Hematopoietic multipotent progenitor cell treated with erythropoietin and hydrocortisone succinate and interleukin-3 and kit ligand, for 8 days (in vitro differentiated cells): Measurements from ENCODE around the gene FAM32A.

Experiments
- DNase-seq: peaks from one replicate; pipeline ENCODE4 v3.0.0-alpha.2; 2015

The FAM32A gene

DNA sequence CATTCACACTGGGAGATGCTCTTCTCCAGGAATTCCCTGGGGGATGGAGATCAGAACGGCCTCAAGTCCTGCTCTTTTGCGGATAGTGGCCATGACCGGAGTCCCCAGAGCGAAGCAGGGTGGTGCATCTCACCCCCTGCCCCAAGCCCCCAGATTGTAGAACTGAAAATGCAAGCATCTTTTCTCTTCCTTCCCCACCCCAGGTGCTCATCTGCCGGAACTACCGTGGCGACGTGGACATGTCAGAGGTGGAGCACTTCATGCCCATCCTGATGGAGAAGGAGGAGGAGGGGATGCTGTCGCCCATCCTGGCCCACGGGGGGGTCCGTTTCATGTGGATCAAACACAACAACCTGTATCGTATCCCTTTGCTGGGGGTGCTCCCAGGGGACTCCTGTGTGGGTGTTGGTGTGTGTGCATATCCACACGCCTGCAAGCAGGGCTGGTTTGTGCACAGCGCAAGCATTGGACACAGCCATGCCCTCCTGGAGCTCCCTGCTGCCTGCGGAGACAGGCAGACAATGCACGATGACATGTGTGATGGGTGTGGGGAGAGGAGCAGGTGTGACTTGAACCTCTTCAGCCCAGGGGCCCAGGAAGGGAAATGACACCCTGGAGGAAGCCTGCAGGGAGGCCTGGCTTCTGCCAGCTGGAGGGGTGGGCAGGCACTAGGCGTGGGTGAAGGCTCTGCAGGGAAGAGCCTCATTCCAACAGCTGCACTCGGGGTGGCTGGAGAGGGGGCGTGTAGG is 18.2 kb downstream of the FAM32A start:
- DNase-seq = no peak

DNA sequence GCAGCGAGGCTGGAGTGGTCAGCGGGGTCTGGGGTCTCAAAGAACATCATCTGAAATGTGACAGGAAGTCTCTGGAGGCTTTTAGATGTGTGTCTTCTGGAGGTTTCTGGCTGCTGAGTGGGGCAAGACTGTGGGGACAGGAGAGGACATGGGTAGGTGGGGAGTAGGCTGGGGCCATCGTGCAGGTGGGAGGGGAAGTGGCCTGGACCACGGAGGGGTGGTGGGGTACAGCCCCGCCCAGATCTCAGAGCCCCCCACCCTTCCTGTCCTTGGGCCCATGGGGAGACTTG is 18.7 kb downstream of the FAM32A start:
- DNase-seq = no peak

DNA sequence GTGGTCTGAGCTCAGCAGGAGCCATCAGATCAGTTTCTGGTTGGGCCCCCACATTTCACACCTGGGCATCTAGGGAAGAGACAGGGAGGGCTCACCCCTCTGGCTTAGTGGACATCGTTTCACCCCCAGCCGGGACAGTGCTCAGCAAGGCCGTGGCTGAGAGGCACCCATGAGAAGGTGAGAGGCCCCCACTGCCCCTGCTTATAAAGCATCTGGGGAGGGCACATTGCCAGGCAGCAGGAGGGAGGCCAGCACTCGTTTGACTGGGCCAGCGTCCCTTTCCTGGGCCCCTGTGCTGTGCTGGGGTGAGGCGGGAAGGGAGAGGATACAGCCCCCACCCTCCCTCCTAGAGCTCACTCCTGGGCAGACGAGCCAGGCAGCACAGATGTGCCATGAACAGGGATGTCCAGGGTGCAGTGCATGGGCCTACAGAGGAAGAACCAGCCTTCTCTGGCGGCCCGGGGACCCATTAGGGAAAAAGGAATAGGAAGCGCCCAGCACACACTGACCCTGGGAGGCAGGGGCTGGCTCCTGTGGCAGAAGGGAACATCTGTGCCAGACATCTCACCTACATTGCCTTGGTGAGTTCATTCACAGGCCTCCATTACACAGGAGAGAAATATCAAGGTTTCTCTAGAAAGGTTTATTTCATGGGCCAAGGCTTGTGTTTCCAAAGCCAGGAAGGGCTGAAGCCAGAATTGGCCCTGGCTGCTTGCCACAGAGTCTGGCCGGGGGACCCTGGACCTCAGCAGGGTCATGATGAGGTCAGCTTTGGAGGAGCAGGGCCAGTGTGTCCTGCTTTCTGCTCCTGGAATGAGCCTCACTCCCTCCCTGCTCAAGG is 20.2 kb downstream of the FAM32A start:
- DNase-seq = no peak

DNA sequence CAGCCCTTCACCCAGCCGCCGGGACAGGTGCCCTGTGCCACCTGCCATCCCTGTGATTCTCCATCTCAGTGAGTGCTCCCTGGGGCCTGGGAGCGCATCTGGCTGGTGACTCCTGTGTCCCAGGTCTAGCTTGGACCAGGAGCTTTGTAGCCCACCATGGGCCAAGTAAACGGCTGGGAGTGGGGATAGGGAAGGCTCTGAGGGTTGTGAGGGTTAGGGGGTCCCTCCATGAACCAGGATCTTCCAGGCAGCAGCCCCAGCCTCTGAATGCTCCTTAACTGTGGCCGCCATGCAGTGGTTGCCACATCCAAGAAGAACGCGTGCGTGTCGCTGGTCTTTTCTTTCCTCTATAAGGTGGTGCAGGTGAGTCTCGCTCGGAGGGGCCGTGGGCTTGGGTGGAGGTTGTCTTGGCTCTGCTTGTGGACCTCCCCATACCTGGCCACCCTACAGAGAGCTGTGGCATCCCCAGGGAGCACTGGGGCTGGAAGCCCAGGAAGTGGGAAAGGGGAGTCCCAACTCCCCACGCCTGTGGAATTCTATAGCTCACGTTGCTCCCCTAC is 20.9 kb downstream of the FAM32A start:
- no peak for DNase-seq

DNA sequence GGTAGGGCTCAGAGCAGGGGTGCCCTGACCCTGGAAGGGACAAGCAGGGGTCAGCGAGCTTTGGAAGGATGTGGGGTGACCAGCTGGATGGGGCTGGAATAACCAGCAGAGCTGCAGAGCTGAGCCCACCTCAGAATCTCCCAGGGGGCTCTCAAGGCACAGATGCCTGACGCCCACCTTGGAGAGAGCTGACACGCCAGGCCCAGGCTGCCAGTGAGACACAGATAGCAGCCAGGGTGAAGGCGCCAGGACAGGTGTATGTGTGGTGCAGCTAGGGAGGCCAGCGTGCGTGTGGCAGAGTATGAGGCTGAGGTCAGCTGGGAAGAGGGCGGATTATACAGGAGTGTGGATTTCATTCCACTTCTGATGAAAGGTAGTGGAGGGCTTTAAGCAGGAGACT is 21.4 kb downstream of the FAM32A start:
- DNase-seq = no peak

DNA sequence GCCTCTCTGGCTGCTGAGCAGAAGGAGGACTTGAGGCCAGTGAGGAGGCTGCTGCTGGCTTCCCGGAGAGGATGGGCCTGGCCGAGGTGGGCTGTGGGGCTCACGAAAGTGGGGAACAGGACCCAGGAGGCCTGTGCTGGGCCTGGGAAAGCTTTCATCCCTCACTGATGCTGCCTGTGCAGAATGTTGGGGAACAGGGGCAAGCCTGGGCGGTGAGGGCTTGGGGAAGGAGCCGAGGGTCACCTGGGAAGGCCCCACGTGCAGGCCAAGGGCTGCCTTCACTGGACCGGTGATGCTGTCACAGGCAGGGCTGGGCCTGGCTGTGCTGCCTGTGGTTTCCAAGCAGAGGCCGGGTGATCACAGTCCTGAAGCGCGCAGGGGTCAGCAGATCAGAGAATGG is 21.9 kb downstream of the FAM32A start:
- DNase-seq = no peak

DNA sequence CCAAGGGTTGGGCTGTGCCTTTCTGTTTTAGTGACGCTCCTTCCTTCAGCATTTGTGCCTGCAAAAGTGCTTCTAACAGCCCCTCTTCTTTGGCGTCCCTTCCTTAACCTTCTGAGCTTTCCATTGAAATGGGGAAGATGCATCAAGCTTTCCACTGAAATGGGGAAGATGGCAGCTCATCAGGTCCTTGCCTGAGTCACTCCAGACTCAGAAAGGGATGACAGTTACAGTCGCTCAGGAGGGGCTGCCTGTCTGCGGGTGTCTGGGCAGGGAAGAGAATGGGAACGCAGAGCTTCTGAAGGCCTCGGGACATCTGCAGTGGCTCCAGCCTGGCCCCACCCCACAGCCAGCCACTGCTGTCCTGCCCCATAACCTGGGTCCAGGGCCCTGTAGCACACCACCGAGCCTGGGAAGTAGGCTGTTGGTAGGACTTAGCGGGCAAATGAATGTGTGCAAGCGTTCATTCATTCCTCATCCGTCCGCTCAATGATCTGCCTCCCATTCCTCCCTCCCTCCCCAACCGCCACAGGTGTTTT is 22.3 kb downstream of the FAM32A start:
- no peak for DNase-seq

DNA sequence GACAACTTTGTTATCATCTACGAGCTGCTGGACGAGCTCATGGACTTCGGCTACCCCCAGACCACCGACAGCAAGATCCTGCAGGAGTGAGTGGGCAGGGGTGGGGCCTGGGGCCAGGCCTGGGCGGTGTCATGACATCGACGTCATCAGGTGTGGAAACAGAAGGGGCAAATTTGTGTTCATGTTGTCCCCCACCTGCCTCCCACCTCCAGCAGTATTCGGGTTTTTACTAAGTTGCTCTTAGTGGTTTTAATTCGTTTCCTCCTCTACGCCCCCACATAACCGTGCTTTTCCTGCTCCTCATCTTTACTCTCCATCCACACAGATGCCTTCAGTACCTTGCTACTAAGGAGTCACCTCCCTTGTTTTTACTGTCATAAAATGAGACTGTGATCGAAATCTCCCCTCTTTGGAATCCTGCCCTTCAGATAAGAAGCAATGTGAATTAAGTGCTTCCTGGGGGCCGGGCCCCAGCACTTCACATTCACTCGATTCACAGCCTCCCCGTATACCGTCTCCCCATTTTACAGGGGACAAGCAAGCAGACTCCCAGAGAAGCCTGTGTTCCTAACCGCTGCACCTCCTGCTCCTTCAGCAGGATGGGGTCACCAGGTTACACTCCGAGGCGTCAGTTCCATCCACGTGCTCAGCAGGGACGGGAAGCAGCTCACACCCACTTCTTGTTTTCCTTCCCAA is 23.0 kb downstream of the FAM32A start:
- DNase-seq = no peak

DNA sequence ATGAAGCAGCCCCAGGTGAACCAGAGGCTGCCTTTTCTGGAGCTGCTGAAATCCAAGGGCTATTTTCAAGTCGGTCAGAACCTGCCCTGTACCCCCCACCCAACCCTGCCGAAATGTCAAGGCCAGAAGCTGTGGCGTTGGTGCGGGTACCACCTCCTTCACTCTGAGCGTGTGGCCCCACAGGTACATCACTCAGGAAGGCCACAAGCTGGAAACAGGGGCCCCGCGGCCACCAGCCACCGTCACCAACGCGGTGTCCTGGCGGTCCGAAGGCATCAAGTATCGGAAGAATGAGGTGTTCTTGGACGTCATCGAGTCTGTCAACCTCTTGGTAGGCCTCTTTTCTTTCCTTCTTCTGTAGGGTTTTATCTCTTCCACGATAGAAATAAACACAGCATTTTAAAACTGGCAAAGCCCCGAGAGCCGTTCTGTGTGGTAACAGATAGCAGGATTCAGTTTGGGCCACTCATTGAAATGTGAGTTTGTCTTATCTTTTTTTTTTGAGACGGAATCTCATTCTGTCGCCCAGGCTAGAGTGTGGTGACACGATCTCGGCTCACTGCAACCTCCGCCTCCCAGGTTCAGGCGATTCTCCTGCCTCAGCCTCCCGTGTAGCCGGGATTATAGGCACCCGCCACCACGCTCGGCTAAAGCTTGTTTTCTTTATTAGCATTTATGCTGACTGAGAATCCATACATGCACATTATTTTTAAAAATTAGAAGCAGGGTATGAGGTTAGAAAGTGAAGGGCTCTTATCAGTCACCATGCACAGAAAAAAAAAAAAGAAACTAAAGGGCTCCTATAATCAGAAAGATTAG is 23.8 kb downstream of the FAM32A start:
- DNase-seq = peak; percentile 71

DNA sequence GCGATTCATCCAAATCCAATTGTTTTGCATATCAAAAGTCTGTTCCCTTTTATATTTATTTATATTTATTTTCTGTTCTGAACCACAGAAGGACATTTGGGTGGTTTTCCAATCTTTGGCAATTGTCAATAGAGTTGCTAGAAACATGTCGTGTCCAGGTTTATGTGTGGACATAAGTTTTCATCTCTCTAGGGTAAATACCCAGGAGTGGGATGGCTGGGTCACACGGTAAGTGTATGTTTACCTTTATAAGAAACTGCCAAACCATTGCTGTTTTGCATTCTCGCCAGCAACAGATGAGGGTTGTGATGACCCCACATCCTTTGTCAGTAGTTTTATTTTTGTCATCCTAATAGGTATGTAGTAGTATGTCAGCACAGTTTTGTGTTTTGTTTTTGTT is 25.0 kb downstream of the FAM32A start:
- no peak for DNase-seq

DNA sequence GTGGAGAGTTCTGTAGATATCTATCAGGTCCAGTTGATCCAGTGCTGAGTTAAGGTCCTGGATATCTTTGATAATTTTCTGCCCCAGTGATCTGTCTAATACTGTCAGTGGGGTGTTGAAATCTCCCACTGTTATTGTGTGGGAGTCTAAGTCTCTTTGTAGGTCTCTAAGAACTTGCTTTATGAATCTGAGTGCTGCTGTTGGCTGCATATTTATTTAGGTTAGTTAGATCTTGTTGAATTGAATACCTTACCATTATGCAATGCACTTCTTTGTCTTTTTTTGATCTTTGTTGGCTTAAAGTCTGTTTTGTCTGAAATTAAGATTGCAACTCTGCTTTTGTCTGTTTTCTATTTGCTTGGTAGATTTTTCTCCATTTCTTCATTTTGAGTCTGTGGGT is 27.9 kb downstream of the FAM32A start:
- no peak for DNase-seq

DNA sequence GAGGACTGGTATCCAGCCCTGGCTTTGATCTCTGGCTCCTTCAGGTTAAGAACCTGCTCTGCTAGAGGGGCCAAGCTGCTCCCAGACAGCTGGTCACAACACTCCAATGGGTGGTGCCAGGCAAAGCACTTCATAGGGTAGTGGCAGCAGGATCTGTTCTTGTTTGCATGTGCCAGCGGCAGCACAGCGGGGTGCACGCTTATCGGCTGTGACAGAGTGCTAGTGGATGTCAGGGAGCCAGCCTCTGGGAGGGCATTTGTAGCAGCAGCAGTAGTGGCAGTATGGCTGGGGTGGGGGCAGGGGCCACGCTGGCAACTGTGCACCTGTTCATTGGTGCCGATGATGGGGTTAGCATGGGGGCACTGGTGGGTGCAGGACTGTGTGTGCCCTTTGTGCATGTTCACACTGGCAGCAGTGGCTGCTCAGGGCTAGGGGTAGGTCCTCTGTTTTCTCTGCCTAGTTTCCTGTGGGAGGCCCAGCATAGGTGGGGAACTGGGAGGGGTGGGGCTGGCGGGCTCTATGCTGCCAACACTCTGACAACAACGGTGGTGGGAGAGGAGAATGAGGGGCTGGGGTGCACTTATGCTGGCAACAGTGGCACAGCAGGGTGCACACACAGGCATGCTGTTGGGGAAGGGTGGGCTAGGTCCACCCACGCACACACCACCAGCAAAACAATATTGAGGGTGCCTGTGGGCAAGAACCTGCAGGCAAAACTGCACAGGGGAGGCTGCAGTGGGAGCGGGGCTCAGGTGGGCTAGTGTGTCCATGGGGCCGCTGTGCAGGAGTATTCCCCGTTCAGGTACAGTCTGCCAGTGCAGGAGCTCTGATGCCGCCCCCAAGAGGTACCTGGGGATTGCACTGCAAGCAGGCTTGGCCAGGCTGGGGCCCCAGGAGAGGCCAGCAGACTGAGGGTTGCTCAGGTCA is 31.8 kb downstream of the FAM32A start:
- no peak for DNase-seq

DNA sequence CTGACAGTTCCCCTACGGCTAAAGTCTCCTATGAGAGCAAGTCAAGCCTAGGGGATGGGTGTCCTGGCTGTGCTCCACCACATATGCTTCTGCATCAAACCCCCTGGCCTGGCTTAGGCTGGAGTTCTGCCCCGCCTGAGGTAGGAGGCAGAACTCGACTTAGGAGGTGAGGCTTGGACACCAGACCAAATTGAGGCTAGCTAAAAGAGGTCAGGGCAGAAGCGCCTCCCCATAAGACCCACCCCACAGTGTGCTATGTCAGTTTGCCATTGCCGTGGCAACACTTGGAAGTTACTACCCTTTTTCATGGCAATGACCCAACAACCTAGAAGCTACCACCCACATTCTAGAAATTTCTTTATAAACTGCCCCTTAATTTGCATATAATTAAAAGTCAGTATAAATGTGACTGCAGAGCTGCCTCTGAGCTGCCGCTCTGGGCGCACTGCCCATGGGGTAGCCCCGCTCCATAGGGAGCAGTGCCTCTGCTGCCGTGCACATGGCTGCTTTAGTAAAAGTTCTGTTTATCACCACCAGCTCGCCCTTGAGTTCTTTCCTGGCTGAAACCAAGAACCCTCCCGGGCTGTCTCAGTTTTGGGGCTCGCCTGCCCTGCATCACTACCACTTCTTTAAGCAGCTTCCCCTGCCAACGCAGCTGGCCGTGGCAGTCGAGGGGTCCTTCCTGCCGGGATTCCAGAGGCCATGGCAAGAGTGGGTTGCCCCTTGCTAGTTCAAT is 32.7 kb downstream of the FAM32A start:
- DNase-seq = no peak

DNA sequence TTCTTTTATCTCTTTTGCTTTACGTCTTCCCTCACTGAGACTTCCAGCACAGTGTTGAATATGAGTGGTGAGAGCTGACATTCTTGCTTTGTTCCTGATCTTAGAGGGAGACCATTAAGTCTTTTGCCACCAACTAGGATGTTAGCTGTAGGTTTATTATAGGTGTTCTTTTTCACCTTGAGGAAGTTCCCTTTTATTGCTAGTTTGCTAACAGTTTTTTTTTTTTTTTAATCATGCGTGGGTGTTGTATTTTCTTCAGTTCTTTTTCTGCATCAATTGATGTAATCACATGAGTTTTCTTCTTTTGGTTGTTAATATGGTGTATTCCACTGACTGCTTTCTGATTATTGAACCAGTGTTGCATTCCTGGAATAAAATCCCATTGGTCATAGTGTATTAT is 33.6 kb downstream of the FAM32A start:
- no peak for DNase-seq

DNA sequence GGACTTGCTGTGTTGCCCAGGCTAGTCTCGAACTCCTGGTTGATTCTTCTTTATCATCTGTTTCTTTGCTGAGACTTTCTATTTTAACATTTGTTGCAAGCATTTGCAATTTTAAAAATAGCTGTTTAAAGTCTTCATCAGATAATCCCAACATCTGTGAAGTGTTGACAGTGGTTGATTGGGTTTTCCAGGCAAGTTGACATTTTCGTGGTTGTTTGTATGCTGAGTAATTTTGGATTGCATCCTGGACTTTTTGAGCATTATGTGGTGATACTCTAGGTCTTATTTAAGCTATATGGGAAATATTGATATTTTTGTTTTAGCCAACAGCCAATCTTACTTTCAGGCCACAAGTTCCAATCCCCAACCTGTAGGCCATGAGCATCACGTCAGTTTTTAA is 37.6 kb downstream of the FAM32A start:
- no peak for DNase-seq

DNA sequence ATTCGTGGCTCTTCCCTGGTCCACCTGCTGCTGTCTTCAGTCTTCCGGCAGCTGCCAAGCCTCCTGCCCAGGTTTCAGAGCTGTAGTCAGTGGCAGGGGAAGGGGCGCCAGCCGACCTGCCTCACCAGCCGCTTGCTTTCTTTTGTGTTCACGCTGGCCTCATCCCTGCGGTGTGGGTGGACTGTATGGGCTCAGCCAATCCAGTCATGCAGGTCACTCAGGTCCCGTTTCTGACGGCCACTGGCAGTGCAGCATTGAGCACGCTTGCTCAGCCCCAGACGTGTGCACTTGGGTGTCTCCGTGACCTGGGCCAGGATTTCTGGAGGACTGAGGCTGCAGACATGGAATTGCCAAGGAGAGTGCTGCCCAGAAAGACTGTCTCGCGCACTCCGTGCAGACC is 38.5 kb downstream of the FAM32A start:
- DNase-seq = no peak

DNA sequence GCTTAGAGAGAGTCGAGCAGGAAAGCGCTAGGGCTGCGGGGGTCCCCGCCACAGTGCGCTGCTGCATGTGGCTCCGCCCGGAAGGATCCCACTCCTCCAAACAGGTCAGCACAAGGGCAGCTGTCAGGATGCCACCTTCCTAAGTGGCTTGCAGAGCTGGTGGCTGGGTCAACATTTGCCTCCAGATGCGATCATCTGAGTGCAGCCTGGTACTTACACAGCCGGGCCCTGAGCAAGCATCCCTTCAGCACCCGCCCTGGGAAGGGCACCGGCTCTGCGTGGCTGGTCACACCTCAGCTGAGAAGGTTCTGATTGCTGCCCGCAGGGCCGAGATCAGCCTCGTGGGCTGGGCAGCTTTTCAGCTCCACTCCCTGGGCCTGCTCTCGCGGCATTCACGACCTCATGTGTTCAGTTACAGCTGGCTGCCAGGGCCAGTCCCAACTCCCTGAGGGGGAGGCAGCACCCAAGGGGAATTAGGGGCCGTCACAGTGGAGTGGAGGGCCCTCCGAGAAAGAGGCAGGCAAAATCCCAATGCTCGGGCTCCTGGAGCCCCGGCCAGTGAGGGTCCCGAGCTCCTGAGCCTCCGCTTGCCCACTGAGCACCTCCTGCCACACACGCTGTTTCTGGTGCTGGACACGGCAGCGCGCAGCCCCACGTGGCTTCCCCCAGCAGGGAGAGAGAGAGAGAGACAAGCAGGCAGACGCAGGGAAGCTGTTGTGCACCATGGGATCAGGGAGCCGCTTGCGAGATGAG is 39.3 kb downstream of the FAM32A start:
- DNase-seq = no peak

DNA sequence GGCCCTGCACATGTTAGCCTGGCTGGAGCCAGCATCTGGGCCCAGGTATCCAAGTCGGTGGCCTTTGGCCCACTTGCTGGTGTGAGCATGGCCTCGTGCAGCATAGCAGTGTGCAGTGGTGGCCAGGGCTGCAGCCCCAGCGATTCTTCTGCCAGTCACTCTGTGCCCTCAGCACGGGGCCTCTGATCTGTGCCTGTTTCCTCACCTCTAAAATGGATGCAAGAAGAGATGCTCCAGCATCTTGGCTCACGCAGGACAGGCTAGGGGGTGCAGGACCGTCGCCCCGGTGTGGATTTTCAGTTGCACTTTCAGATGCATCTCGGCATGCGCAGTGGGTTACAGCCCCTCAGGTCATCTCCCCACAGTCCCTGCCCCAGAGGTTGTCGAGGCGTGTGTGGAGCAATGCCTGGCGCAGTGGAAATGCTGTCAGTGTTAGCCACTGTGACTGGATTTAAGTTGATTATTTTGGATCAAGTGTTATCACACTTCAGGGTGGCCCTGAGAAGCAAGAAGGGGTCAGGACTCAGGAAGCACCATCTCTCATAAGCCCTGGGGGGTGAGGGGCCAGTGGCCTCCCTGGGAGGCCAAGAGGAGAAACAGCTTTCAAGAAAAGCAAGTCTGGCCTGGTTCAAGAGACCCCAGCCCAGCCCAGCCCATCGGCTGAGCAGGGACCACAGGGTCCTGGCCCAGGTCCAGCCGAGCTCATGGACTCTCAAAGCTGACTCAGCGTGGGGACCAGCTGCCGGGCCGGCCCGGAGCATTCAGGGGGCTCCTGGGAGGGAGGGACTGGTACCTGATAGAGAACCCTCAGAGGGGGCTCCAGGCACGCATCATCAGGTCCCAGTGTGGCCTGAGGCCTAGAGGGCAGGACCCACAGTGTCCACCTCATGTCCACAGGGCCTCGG is 40.3 kb downstream of the FAM32A start:
- DNase-seq = no peak

DNA sequence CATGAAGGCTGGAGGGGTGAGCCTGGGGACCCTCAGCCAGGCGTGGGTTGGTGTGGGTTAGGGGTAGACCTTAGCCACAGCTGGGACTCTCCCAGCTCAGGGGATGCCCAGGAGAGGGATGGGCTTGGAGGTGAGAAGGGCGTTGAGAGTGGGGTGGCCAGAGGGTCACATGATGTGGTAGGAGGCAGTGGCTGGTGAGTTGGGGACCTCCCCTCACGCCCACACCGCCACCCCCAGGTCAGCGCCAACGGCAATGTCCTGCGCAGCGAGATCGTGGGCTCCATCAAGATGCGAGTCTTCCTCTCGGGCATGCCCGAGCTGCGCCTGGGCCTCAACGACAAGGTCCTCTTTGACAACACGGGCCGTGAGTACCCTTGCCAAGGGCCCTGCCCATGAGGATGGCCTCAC is 41.0 kb downstream of the FAM32A start:
- no peak for DNase-seq
